Activated CD8-positive, alpha-beta memory T cell treated with anti-CD3 and anti-CD28 coated beads for 4 hours (primary cell): ENCODE data around the gene MAN1C1.

Experiments
- DNase-seq, 2 donors: peaks; one replicate each; pipeline ENCODE4 v3.0.0-alpha.2; 2020; ENCODE audit warnings: low read depth in 2 of 2

The MAN1C1 gene

GRCh38 chr1:25614501-25615171, 2.0 kb upstream of the MAN1C1 start:
- no peak for DNase-seq

- no peak for DNase-seq
These were observed 1.4 kb upstream of the MAN1C1 start for GRCh38 chr1:25615172-25615541.

GRCh38 chr1:25615563-25616094, 962 bp upstream of the MAN1C1 start:
- DNase-seq = no peak

GRCh38 chr1:25616987-25617624, 515 bp downstream of the MAN1C1 start:
- DNase-seq = no peak

- DNase-seq = no peak
These were observed 1.2 kb downstream of the MAN1C1 start for GRCh38 chr1:25617625-25618432.

GRCh38 chr1:25618433-25618808, 1.8 kb downstream of the MAN1C1 start:
- DNase-seq = no peak

- DNase-seq = no peak
These were observed 2.7 kb downstream of the MAN1C1 start for GRCh38 chr1:25619101-25619890.

- no peak for DNase-seq
These were observed 3.6 kb downstream of the MAN1C1 start for GRCh38 chr1:25620211-25620610.

- no peak for DNase-seq
These were observed 4.2 kb downstream of the MAN1C1 start for GRCh38 chr1:25620701-25621350.

- DNase-seq = no peak
These were observed 5.3 kb downstream of the MAN1C1 start for GRCh38 chr1:25621876-25622275.

GRCh38 chr1:25622531-25622930, 5.9 kb downstream of the MAN1C1 start:
- no peak for DNase-seq

GRCh38 chr1:25623007-25623406, 6.4 kb downstream of the MAN1C1 start:
- DNase-seq = no peak

GRCh38 chr1:25623731-25624130, 7.1 kb downstream of the MAN1C1 start:
- no peak for DNase-seq

GRCh38 chr1:25624156-25624555, 7.6 kb downstream of the MAN1C1 start:
- DNase-seq = no peak

- DNase-seq = no peak
These were observed 8.0 kb downstream of the MAN1C1 start for GRCh38 chr1:25624604-25625003.

- no peak for DNase-seq
These were observed 9.4 kb downstream of the MAN1C1 start for GRCh38 chr1:25626018-25626417.

- no peak for DNase-seq
These were observed 12.3 kb downstream of the MAN1C1 start for GRCh38 chr1:25628741-25629421.

GRCh38 chr1:25629836-25630235, 13.2 kb downstream of the MAN1C1 start:
- DNase-seq = no peak

GRCh38 chr1:25631750-25632485, 15.3 kb downstream of the MAN1C1 start:
- DNase-seq = no peak

- no peak for DNase-seq
These were observed 17.5 kb downstream of the MAN1C1 start for GRCh38 chr1:25634066-25634465.
